T-helper 2 cell treated with Interferon-gamma antibody and Interleukin-4, amounts not matched to agents 5 μg/mL and 100 μg/mL, for 36 hours (primary cell): Measurements from ENCODE around the gene CRYBA4.

ENCODE experiments used
- DNase-seq: peaks from one replicate; pipeline ENCODE4 v3.0.0; 2021; ENCODE audit warnings: low spot score
- H3K27ac Mint-ChIP-seq: one replicate; pipeline ENCODE4 v1.8.0; 2021; ENCODE audit warnings: mild to moderate bottlenecking, mixed read lengths
- H3K27me3 Mint-ChIP-seq: one replicate; pipeline ENCODE4 v1.8.0; 2021; ENCODE audit warnings: low read depth, mixed read lengths
- H3K36me3 Mint-ChIP-seq: one replicate; pipeline ENCODE4 v1.8.0; 2021; ENCODE audit warnings: low read depth, mixed read lengths
- H3K4me1 Mint-ChIP-seq: one replicate; pipeline ENCODE4 v1.8.0; 2021; ENCODE audit warnings: low read depth, mixed read lengths
- H3K4me3 Mint-ChIP-seq: one replicate; pipeline ENCODE4 v1.8.0; 2022; ENCODE audit warnings: mild to moderate bottlenecking, moderate library complexity, mixed read lengths
- H3K9me3 Mint-ChIP-seq: one replicate; pipeline ENCODE4 v1.8.0; 2021; ENCODE audit warnings: mixed read lengths

Gene CRYBA4

GRCh38 chr22:26587991-26588613 is 33.7 kb upstream of the CRYBA4 start:
- Mint-ChIP-seq H3K27ac (no peak overlapping the region), H3K27me3 (no peaks in the 10 kb centered on the region), H3K36me3 (peaks cover 8% of the 10 kb centered on the region), H3K4me3 (peak overlapping the region; percentile 86), H3K4me1 (peaks cover 46% of the 10 kb centered on the region), H3K9me3 (no peaks in the 10 kb centered on the region)
- no peak for DNase-seq

DNA sequence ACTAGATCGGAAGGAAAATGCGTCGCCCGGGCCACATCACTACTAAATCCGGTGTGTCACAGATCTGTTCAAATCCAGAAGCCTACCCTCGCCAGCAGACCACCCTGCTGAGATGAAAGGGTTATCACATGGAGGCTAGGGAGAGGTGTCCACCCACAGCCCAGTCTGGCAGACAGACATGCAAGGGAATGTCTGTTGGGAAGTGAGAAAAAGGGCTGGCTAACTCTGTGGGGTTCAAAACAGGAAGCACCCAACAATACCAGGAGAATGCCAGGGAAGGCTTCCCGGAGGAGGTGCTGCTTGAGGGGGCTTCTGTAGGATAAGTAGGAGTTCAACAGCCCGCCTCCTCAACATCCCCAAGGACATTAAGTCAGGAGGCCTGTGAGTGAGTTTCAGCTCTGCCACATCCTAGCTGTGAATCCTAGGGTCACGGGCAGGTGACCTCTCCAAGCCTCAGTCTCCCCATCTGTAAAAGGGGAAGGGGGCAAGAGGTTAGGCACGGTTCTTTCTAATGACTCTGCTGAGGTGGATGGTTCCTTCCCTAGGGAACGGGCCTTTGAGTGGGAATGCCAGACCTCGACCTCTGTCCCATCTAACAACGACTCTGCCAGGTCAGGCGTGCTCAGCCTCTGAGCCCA is 32.9 kb upstream of the CRYBA4 start:
- Mint-ChIP-seq H3K4me1 (peaks cover 49% of the 10 kb centered on the region), H3K27me3 (no peaks in the 10 kb centered on the region), H3K9me3 (no peaks in the 10 kb centered on the region), H3K4me3 (peak overlapping the region; percentile 86), H3K36me3 (peaks cover 8% of the 10 kb centered on the region), H3K27ac (peak overlapping the region; percentile 64)
- DNase-seq, result no peak

DNA sequence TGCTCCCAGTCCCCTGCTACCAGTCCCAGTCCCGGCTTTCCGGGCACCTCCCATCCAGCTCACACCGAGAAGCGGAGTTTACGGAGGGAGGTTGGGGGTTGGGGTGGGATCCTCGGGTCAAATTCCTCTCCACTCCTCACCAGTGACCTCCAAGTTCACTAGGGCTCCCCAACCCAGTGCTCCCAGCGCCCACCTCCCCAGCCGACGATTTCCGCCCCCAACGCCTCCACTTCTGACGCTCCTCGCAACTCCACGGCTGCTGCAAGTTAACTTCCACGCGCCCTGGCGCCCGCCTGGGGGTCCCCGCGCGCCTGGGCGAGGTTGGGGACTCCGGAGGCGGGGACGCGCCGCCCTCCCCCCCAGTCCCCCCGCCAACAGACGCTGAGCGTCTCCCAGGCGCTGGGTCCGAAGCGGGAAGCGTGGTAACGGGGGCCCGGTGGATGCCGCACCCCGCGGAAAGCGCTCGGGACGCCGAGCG is 32.4 kb upstream of the CRYBA4 start:
- Mint-ChIP-seq H3K4me3 (peak overlapping the region; percentile 86), H3K9me3 (no peaks in the 10 kb centered on the region), H3K27ac (peak overlapping the region; percentile 64), H3K27me3 (no peaks in the 10 kb centered on the region), H3K36me3 (peaks cover 8% of the 10 kb centered on the region), H3K4me1 (peaks cover 50% of the 10 kb centered on the region)
- DNase-seq, result peak; percentile 35

DNA sequence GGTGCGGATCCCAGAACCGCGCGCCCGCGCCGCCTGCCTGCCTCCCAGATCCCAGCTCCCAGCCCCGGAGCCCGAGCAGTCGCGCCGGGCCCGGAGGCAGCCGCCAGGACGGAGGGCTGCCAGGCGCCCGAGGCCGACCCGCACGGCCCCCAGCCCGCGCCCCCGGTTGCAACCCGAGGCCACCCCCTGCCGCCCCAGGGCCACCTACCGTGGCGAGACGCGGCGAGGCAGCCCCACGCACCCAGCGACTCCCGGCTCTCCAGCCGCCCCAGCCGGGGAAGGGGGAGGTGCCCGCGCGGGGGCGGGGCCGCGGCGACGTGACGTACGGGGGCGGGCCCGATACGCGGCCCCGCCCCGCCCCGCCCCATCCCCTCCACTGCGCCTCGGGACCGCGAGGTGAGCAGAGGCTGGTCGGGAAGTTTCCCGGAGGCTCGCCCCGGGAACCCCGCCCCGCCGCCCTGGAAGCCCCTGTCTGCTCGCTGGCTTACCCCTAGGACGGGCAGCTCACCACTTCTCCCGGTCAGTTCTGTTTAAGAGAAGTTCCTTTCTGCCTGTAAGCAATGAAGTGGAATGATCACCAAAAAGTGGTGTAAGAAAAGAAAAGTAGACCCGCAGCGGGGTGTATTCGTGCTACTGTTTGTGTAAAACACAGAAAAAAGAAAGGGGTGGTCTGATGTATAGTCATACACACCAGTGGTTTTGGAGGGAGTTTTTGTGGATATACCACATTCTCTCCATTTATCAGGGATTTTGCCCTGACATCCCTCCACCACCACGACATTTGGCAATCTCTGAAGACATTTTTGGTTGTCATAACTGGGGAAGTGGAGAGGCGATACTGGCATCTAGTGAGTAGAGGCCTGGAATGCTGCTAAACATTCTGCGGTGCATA is 31.7 kb upstream of the CRYBA4 start, which contains the start of gene TPST2:
Gene TPST2, minus strand, starts transcription at position 288 of the 892 bp plus-strand sequence. CDS start 48,502 bp downstream, outside the sequence.
- Mint-ChIP-seq H3K27me3 (no peaks in the 10 kb centered on the region), H3K4me3 (peak within 1 kb of the TSS; percentile 86), H3K4me1 (peaks cover 47% of the 10 kb centered on the region), H3K36me3 (peaks cover 8% of the 10 kb centered on the region), H3K27ac (peak within 1 kb of the TSS; percentile 76), H3K9me3 (no peaks in the 10 kb centered on the region)
- DNase-seq, result peak; percentile 73

DNA sequence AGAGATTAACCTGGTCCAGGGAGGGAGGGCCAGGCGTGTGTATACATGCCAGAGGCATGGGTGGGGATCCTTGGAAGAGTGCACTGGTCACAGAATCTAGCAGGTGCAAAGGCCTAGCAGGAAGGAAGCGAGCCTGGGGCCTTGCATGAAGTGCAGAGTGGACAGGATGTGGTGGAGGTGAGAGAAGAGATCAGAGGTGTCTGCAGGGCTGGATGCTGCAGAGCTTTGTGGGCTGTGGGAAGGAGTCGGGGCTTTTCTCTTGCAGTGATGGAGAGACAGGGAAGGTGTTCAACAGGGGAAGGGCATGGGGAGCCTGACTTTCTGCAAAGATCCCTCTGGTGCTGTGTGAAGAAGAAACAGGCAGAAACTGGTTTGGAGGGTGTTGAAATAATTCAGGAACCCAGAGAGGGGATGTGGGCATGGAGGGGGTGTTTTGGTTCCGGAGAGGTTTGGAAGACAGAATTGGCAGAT is 29.3 kb upstream of the CRYBA4 start:
- Mint-ChIP-seq H3K4me1 (peaks cover 39% of the 10 kb centered on the region), H3K36me3 (peaks cover 7% of the 10 kb centered on the region), H3K27ac (peak overlapping the region; percentile 76), H3K9me3 (no peaks in the 10 kb centered on the region), H3K27me3 (peaks cover 9% of the 10 kb centered on the region), H3K4me3 (peak overlapping the region; percentile 72)
- DNase-seq, result peak; percentile 21

DNA sequence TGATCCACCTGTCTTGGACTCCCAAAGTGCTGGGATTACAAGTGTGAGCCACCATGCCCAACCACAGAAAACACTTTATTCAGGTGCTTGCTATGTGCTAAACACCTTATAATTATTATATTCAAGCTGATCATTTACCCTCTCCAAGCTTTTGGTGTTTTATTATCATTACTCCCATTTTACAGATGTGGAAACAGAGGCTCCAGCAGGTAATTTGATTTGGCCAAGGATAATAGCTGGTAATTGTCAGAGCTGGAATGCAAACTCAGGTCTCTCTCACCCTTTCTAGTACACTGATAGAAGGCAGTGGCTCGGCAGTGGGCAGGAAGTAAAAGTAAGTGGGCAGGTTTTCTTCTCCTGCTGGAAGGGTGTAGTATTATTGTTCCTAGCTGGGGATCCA is 28.0 kb upstream of the CRYBA4 start:
- Mint-ChIP-seq H3K27me3 (peaks cover 16% of the 10 kb centered on the region), H3K9me3 (no peaks in the 10 kb centered on the region), H3K4me1 (peaks cover 33% of the 10 kb centered on the region), H3K27ac (no peak overlapping the region), H3K4me3 (no peak overlapping the region), H3K36me3 (no peaks in the 10 kb centered on the region)
- DNase-seq, result no peak

DNA sequence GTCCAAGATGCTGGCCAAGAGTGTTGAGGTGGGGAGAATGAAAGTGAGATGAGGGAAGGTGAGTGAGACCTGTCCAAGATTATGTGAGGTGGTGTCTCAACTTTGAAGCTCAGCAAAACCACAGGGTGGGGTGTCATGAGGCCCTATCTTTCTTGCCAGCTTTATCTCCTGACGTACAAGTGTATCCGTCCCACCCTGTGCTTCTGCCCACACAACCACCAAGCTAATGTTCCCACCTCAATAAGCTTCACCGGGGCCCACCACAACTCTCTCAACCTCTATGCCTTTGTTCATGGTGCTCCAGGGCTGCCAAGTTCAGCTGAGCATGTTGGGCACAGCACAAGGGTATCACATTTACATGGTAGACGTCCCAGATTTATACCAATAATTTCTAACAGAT is 24.7 kb upstream of the CRYBA4 start:
- Mint-ChIP-seq H3K4me1 (peaks cover 23% of the 10 kb centered on the region), H3K27ac (no peak overlapping the region), H3K9me3 (no peaks in the 10 kb centered on the region), H3K4me3 (no peak overlapping the region), H3K36me3 (no peaks in the 10 kb centered on the region), H3K27me3 (peaks cover 22% of the 10 kb centered on the region)
- no peak for DNase-seq

DNA sequence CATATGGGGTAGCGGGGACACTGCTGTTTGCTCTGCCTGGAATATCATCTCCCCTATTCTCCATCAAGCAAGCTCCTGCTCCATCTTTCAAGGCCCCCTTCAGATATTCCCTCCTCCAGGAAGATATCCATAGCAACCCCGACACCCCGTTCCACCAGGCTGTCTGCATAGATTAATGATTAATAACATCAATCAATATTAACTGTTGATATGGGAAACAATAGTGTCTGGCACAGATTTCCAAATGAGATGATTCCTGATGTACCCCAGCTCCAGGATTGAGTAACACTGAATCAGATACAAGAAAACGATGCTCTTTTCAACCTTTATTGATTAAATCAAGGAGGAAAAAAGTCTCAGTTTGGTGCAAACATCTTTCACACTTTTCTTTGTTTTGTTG is 24.3 kb upstream of the CRYBA4 start:
- Mint-ChIP-seq H3K4me3 (no peak overlapping the region), H3K4me1 (peaks cover 19% of the 10 kb centered on the region), H3K27ac (no peak overlapping the region), H3K27me3 (peaks cover 22% of the 10 kb centered on the region), H3K9me3 (no peaks in the 10 kb centered on the region), H3K36me3 (no peaks in the 10 kb centered on the region)
- no peak for DNase-seq

DNA sequence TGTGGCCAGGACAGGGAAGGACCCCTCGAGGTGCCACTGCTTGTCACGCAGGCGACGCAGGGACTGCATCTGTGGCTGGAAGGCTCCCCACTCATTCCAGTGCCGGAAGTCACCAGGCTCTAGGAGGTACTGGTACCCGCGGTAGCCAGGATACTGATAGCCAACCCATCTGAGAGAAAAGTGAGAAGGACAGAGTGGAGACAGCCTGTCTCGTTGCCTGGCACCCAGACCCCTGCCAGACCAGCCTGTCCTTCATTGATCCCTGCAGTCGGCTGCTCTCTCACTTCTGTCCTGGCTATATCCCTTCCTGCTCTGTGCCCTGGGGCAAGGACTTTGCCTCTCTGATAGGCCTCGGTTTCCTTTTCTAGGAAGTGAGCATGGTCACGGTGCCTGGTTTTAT is 22.3 kb upstream of the CRYBA4 start:
- Mint-ChIP-seq H3K27me3 (peaks cover 22% of the 10 kb centered on the region), H3K27ac (no peak overlapping the region), H3K9me3 (no peaks in the 10 kb centered on the region), H3K4me1 (peaks cover 8% of the 10 kb centered on the region), H3K4me3 (no peak overlapping the region), H3K36me3 (no peaks in the 10 kb centered on the region)
- DNase-seq, result no peak

- Mint-ChIP-seq H3K27me3 (peaks cover 19% of the 10 kb centered on the region), H3K9me3 (no peaks in the 10 kb centered on the region), H3K36me3 (no peaks in the 10 kb centered on the region), H3K27ac (no peak overlapping the region), H3K4me1 (peaks cover 9% of the 10 kb centered on the region), H3K4me3 (no peak overlapping the region)
- DNase-seq, result no peak
These were observed 20.0 kb upstream of the CRYBA4 start for GRCh38 chr22:26601726-26602125.

DNA sequence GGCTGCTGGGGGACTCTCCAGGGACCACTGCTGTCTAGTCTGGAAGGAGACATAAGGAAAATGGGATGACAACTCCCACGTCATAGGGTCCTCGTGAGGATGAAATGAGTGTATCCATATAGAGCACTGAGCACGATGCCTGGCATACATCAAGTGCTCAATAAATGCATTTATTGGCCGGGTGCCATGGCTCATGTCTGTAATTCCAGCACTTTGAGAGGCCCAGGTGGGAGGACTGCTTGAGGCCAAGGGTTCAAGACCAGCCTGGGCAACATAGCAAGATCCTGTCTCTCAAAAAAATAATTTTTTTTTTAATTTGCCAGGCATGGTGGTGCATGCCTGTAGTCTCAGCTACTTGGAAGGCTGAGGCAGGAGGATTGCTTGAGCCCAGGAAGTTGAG is 19.6 kb upstream of the CRYBA4 start:
- Mint-ChIP-seq H3K4me1 (peaks cover 6% of the 10 kb centered on the region), H3K27me3 (peaks cover 16% of the 10 kb centered on the region), H3K4me3 (no peak overlapping the region), H3K9me3 (no peaks in the 10 kb centered on the region), H3K27ac (no peak overlapping the region), H3K36me3 (no peaks in the 10 kb centered on the region)
- no peak for DNase-seq

DNA sequence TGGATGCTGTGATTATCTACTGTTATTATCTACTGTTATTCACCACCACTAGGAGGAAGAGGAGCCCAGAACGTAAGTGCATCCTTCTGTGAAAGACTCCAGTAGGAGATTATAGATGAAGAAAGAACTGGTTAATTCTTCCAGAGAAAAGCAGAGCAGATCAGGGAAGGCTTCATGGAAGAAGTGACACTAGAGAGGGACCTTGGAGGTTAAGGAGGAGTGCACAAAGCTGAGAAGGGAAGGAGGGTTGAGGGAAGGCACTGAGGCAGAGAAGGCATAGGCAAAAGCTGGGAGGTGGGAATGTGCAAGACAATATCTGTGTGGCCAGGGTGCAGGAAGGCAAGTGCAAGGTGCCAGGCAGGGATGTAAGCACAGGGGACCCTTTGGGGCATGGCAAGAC is 17.4 kb upstream of the CRYBA4 start:
- Mint-ChIP-seq H3K9me3 (no peaks in the 10 kb centered on the region), H3K27ac (no peak overlapping the region), H3K4me3 (no peak overlapping the region), H3K27me3 (peaks cover 11% of the 10 kb centered on the region), H3K4me1 (peaks cover 6% of the 10 kb centered on the region), H3K36me3 (no peaks in the 10 kb centered on the region)
- no peak for DNase-seq

GRCh38 chr22:26606611-26607010 is 15.2 kb upstream of the CRYBA4 start:
- Mint-ChIP-seq H3K36me3 (no peaks in the 10 kb centered on the region), H3K27me3 (peaks cover 9% of the 10 kb centered on the region), H3K9me3 (no peaks in the 10 kb centered on the region), H3K27ac (no peak overlapping the region), H3K4me3 (no peak overlapping the region), H3K4me1 (peaks cover 16% of the 10 kb centered on the region)
- no peak for DNase-seq

DNA sequence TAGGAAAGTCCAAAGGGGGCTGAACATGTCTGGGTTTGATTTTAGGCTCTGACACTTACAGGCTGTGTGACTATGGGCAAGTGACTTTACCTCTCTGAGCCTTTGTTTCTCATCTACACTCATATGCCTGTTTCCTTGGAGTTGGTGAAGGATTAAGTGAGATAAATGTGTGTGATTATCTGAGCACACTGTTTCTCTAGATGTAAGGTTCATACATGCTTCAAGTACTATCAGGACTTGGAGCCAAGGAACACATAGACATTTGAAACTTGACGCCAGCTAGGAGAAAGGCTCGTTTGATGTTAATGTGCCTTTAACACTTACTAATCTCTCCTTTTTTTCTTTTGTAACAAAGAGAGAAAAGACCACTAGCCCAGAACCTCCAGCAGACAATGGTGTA is 13.6 kb upstream of the CRYBA4 start:
- H3K9me3 Mint-ChIP-seq, result no peaks in the 10 kb centered on the region
- peaks cover 17% of the 10 kb centered on the region for H3K4me1 Mint-ChIP-seq
- DNase-seq, result no peak
- H3K4me3 Mint-ChIP-seq, result no peak overlapping the region
- no peaks in the 10 kb centered on the region for H3K36me3 Mint-ChIP-seq
- H3K27ac Mint-ChIP-seq, result no peak overlapping the region
- peaks cover 9% of the 10 kb centered on the region for H3K27me3 Mint-ChIP-seq
